Gastroesophageal sphincter (tissue), 3 donors: ENCODE data around the gene RHOH.

Experiments used
- CTCF ChIP-seq, 4 experiments: fragments of 200-600 bp in 2 of 4; fragments of 450-650 bp in 2 of 4; sonication (generic) in 1 of 4; IDR thresholded peaks; one replicate each; pipeline ENCODE4 v1.5.1; 2017 to 2019; ENCODE audit warnings: antibody characterized with exemption in 4 of 4, mild to moderate bottlenecking in 2 of 4, moderate library complexity in 2 of 4
- POLR2AphosphoS5 ChIP-seq: sonication (generic); formaldehyde crosslinking; IDR thresholded peaks from one replicate; pipeline ENCODE4 v1.6.1; 2017; ENCODE audit warnings: antibody characterized with exemption

GRCh38 chr4:40292313-40292759 is 95.5 kb downstream of the RHOH start:
- TF ChIP-seq CTCF (IDR thresholded peaks at IDR 0.05) (no peak), POLR2AphosphoS5 (no peak)
